ENCODE results near the gene CDH13. TPM values are rescaled to one million over a fixed set of nuclear protein-coding genes. Genes with fewer than 3 reads are reported as not detected.
A peak's percentile ranks its signal among the peaks of the same experiment; 100 is the strongest.

The CDH13 gene
- total RNA-seq, 3 donors from 2014 or later: 4.9 to 11.2 (median 9.8) TPM

GRCh38 chr16:83552930-83553329 is 926.2 kb downstream of the CDH13 start:
- no peaks in the 10 kb centered on the region for H3K9me3 ChIP-seq
- TF ChIP-seq CTCF (IDR thresholded peaks at IDR 0.05): no peak
- no peaks in the 10 kb centered on the region for H3K36me3 ChIP-seq (ENCODE audit: low read depth)
- H3K4me1 ChIP-seq (ENCODE audit: low read depth): no peaks in the 10 kb centered on the region
- ATAC-seq (no peak), DNase-seq (no peak)
- no peak overlapping the region for H3K4me3 ChIP-seq
- intact Hi-C loops (cut with DNase I, micrococcal nuclease): no loop called here

DNA sequence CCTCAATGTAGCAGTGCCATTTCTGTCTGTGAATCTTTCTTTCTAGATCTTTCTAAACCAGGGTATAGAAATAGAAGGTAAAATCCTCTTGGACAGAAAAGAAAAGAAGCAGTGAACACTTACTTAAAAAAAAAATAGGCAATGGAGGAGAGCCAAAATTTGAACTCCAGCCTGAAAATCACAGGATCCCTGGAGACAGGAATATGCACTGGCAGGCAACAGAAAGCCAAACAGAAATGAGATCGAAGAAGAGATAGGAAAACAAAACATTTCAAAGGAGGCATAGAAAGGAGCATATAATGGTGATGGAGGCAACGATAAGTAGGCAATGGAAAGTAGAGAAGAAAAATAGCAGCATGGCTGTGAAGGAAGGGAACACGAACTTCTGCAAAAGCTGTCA is 927.3 kb downstream of the CDH13 start:
- ATAC-seq: no peak
- Histone ChIP-seq H3K4me1 (ENCODE audit: low read depth) (no peaks in the 10 kb centered on the region), H3K36me3 (ENCODE audit: low read depth) (no peaks in the 10 kb centered on the region), H3K4me3 (no peak overlapping the region), H3K9me3 (no peaks in the 10 kb centered on the region)
- no peak for DNase-seq
- intact Hi-C loops (cut with DNase I, micrococcal nuclease): no loop called here
- TF ChIP-seq CTCF (IDR thresholded peaks at IDR 0.05): no peak

DNA sequence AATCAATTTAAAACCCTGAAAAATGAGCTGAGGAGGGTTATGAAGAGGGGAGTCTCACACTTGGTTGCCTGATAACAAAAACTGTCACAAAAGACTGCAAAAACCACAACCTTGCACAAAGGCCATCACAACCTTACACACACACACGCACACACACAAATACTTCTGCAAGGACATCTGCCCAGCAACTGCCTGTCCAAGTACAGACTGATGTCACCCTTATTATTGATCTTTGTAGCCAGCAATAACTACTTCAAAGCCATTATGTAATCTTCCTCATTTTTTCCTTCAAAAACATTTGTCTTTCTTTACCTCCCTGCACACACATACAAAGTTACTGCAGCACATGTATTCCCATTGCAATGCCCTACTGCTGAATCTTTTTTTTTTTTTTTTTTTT is 927.8 kb downstream of the CDH13 start:
- no peak for DNase-seq
- intact Hi-C loops (cut with DNase I, micrococcal nuclease): no loop called here

DNA sequence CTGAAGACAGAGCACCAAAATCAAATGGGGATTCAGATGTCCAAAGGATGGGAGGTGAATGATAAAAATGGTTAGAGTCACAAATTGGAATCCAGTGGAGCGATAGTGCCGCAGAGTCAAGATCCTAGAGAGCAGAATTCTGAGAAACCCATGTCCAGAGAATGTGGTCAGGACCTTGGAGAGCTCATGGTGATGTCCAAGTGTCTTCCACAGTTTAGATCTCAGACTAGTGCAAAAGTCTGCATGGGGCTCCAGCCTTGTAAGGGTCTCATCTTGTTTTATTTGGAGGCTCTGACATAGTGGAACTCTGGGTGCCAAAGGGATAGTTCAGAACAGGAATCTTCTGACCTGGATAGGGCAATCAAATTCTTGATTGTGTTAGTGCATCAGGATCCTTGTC is 935.1 kb downstream of the CDH13 start:
- intact Hi-C loops (cut with DNase I, micrococcal nuclease): no loop called here
- DNase-seq (peak in 1 of 3 donors; percentile 2), ATAC-seq (no peak)
- H3K4me3 ChIP-seq: no peak overlapping the region
- no peaks in the 10 kb centered on the region for H3K9me3 ChIP-seq
- TF ChIP-seq CTCF (IDR thresholded peaks at IDR 0.05): no peak
- no peaks in the 10 kb centered on the region for H3K4me1 ChIP-seq (ENCODE audit: low read depth)
- no peaks in the 10 kb centered on the region for H3K36me3 ChIP-seq (ENCODE audit: low read depth)

More for the DNA sequence above, 927.8 kb downstream of the CDH13 start:
- Histone ChIP-seq H3K4me3 (no peak overlapping the region), H3K9me3 (no peaks in the 10 kb centered on the region), H3K36me3 (ENCODE audit: low read depth) (no peaks in the 10 kb centered on the region), H3K4me1 (ENCODE audit: low read depth) (no peaks in the 10 kb centered on the region)
- no peak for ATAC-seq
- no peak for TF ChIP-seq CTCF (IDR thresholded peaks at IDR 0.05)

DNA sequence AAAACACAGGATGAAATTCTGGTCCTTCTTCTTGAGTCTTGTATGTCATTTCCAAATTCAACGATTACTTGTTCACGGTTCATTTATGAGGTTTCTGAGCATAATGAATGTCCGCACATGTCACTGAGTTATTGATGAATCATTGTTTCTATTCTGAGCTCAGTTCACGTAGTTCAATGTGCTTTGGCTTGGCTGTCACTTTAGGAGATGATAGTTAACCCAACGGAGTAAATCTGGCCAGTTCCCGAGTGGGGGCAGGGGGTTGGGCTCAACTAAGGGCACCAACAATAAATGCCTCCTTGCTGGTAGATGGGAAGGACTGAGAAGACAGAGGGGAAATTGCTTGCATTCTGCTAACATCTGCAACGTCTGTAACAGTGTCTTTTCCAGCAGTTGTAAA is 941.6 kb downstream of the CDH13 start:
- ATAC-seq (no peak), DNase-seq (no peak)
- intact Hi-C loops (cut with DNase I, micrococcal nuclease): no loop called here
- no peaks in the 10 kb centered on the region for H3K4me1 ChIP-seq (ENCODE audit: low read depth)
- no peaks in the 10 kb centered on the region for H3K36me3 ChIP-seq (ENCODE audit: low read depth)
- no peak overlapping the region for H3K4me3 ChIP-seq
- no peak for TF ChIP-seq CTCF (IDR thresholded peaks at IDR 0.05)
- H3K9me3 ChIP-seq: no peaks in the 10 kb centered on the region

- Histone ChIP-seq H3K36me3 (ENCODE audit: low read depth) (no peaks in the 10 kb centered on the region), H3K4me3 (no peak overlapping the region), H3K9me3 (no peaks in the 10 kb centered on the region), H3K4me1 (ENCODE audit: low read depth) (no peaks in the 10 kb centered on the region)
- DNase-seq (no peak), ATAC-seq (no peak)
- no peak for TF ChIP-seq CTCF (IDR thresholded peaks at IDR 0.05)
- intact Hi-C loops (cut with DNase I, micrococcal nuclease): no loop called here
Observed at GRCh38 chr16:83574388-83574787, 947.6 kb downstream of the CDH13 start.

All from mucosa of descending colon (tissue), 3 donors.